ENCODE measurements around the gene PSTPIP1. TPM values are rescaled to one million over a fixed set of nuclear protein-coding genes. Genes with fewer than 3 reads are reported as not detected.

Gene PSTPIP1
- total and polyA plus RNA-seq, 2 experiments from 2014 or later = 0.80 TPM; not detected in 1

GRCh38 chr15:77074350-77074749, 79.4 kb downstream of the PSTPIP1 start:
- H3K79me2 ChIP-seq (ENCODE audit: insufficient read depth) = peaks cover 9% of the 10 kb centered on the region
- no peaks in the 10 kb centered on the region for H3K36me3 ChIP-seq (ENCODE audit: low read depth)
- peaks cover 11% of the 10 kb centered on the region for H3K4me1 ChIP-seq (ENCODE audit: insufficient read depth)
- H3K4me2 ChIP-seq (ENCODE audit: unreplicated experiment) = no peak overlapping the region
- WGBS, 2 experiments (ENCODE audit: low coverage in 1 of 2, low lambda C conversion rate in 2 of 2, missing lambda C conversion rate in 2 of 2) = 48 to 57% methylated on average over 2 of the region's 2 CpGs
- H3K9me3 ChIP-seq (ENCODE audit: low read depth) = no peaks in the 10 kb centered on the region
- H3K9ac ChIP-seq = no peak overlapping the region
- in situ Hi-C loops (cut with MboI) = no loop called here
- peaks cover 14% of the 10 kb centered on the region for H3F3A ChIP-seq (ENCODE audit: insufficient read depth)
- no peaks in the 10 kb centered on the region for H4K20me1 ChIP-seq (ENCODE audit: insufficient read depth)
- no peak overlapping the region for H3K27ac ChIP-seq
- TF ChIP-seq EZH2phosphoT487 (IDR thresholded peaks at IDR 0.05; ENCODE audit: insufficient read depth, low read depth) = no peak
- no peak for TF ChIP-seq EZH2 (IDR thresholded peaks at IDR 0.05; ENCODE audit: insufficient read depth, poor library complexity, severe bottlenecking)
- H3K9me2 ChIP-seq (ENCODE audit: insufficient read depth) = no peaks in the 10 kb centered on the region
- H3K27me3 ChIP-seq (replicated peaks; ENCODE audit: insufficient read depth) = no peaks in the 10 kb centered on the region
- H2AFZ ChIP-seq = no peak overlapping the region
- no peak for DNase-seq
- H3K4me3 ChIP-seq = no peak overlapping the region

- peaks cover 6% of the 10 kb centered on the region for H3K4me1 ChIP-seq (ENCODE audit: insufficient read depth)
- peak; percentile 47 for DNase-seq
- no peak overlapping the region for H3K27ac ChIP-seq
- no peak overlapping the region for H3K4me2 ChIP-seq (ENCODE audit: unreplicated experiment)
- H3K4me3 ChIP-seq = no peak overlapping the region
- no peak overlapping the region for H2AFZ ChIP-seq
- H3K9ac ChIP-seq = no peak overlapping the region
- TF ChIP-seq EZH2phosphoT487 (IDR thresholded peaks at IDR 0.05; ENCODE audit: insufficient read depth, low read depth) = no peak
- TF ChIP-seq EZH2 (IDR thresholded peaks at IDR 0.05; ENCODE audit: insufficient read depth, poor library complexity, severe bottlenecking) = no peak
- in situ Hi-C loops (cut with MboI) = no loop called here
- no peaks in the 10 kb centered on the region for H3K9me2 ChIP-seq (ENCODE audit: insufficient read depth)
- no peaks in the 10 kb centered on the region for H3K36me3 ChIP-seq (ENCODE audit: low read depth)
- H3K79me2 ChIP-seq (ENCODE audit: insufficient read depth) = no peaks in the 10 kb centered on the region
- H3K9me3 ChIP-seq (ENCODE audit: low read depth) = no peaks in the 10 kb centered on the region
- peaks cover 14% of the 10 kb centered on the region for H3F3A ChIP-seq (ENCODE audit: insufficient read depth)
- no peaks in the 10 kb centered on the region for H3K27me3 ChIP-seq (replicated peaks; ENCODE audit: insufficient read depth)
- H4K20me1 ChIP-seq (ENCODE audit: insufficient read depth) = no peaks in the 10 kb centered on the region
- 43 to 47% methylated on average over 9 of the region's 9 CpGs for WGBS, 2 experiments (ENCODE audit: low coverage in 1 of 2, low lambda C conversion rate in 2 of 2, missing lambda C conversion rate in 2 of 2)
Measured at GRCh38 chr15:77075528-77075927, 80.6 kb downstream of the PSTPIP1 start.

- Histone ChIP-seq H3K4me3 (no peak overlapping the region), H4K20me1 (ENCODE audit: insufficient read depth) (no peaks in the 10 kb centered on the region), H3K4me2 (ENCODE audit: unreplicated experiment) (no peak overlapping the region), H3K9ac (no peak overlapping the region), H3K27me3 (replicated peaks; ENCODE audit: insufficient read depth) (no peaks in the 10 kb centered on the region), H3K36me3 (ENCODE audit: low read depth) (no peaks in the 10 kb centered on the region), H3K9me3 (ENCODE audit: low read depth) (no peaks in the 10 kb centered on the region), H3K4me1 (ENCODE audit: insufficient read depth) (peaks cover 2% of the 10 kb centered on the region), H3K79me2 (ENCODE audit: insufficient read depth) (no peaks in the 10 kb centered on the region), H3K27ac (no peak overlapping the region), H3F3A (ENCODE audit: insufficient read depth) (peaks cover 11% of the 10 kb centered on the region), H3K9me2 (ENCODE audit: insufficient read depth) (no peaks in the 10 kb centered on the region), H2AFZ (no peak overlapping the region)
- in situ Hi-C loops (cut with MboI) = no loop called here
- peak; percentile 14 for DNase-seq
- WGBS, 2 experiments (ENCODE audit: low coverage in 1 of 2, low lambda C conversion rate in 2 of 2, missing lambda C conversion rate in 2 of 2) = 9 to 11% methylated on average over 4 of the region's 4 CpGs
- no peak for TF ChIP-seq EZH2 (IDR thresholded peaks at IDR 0.05; ENCODE audit: insufficient read depth, poor library complexity, severe bottlenecking)
- no peak for TF ChIP-seq EZH2phosphoT487 (IDR thresholded peaks at IDR 0.05; ENCODE audit: insufficient read depth, low read depth)
Measured at GRCh38 chr15:77076323-77076915, 81.5 kb downstream of the PSTPIP1 start.

GRCh38 chr15:77081971-77082370, 87.0 kb downstream of the PSTPIP1 start:
- Histone ChIP-seq H3K9me2 (ENCODE audit: insufficient read depth) (no peaks in the 10 kb centered on the region), H4K20me1 (ENCODE audit: insufficient read depth) (no peaks in the 10 kb centered on the region), H3K9ac (no peak overlapping the region), H2AFZ (no peak overlapping the region), H3K9me3 (ENCODE audit: low read depth) (no peaks in the 10 kb centered on the region), H3K4me1 (ENCODE audit: insufficient read depth) (peaks cover 10% of the 10 kb centered on the region), H3K27ac (no peak overlapping the region), H3K36me3 (ENCODE audit: low read depth) (no peaks in the 10 kb centered on the region), H3K27me3 (replicated peaks; ENCODE audit: insufficient read depth) (no peaks in the 10 kb centered on the region), H3K79me2 (ENCODE audit: insufficient read depth) (no peaks in the 10 kb centered on the region), H3K4me3 (no peak overlapping the region), H3K4me2 (ENCODE audit: unreplicated experiment) (no peak overlapping the region), H3F3A (ENCODE audit: insufficient read depth) (no peaks in the 10 kb centered on the region)
- in situ Hi-C loops (cut with MboI) = no loop called here
- TF ChIP-seq EZH2phosphoT487 (IDR thresholded peaks at IDR 0.05; ENCODE audit: insufficient read depth, low read depth) = no peak
- TF ChIP-seq EZH2 (IDR thresholded peaks at IDR 0.05; ENCODE audit: insufficient read depth, poor library complexity, severe bottlenecking) = no peak
- WGBS, 2 experiments (ENCODE audit: low coverage in 1 of 2, low lambda C conversion rate in 2 of 2, missing lambda C conversion rate in 2 of 2) = 71 to 72% methylated on average over 5 of the region's 5 CpGs
- no peak for DNase-seq

Data from GM23248 (cell line).